ENCODE results near the gene COX10.

DNA sequence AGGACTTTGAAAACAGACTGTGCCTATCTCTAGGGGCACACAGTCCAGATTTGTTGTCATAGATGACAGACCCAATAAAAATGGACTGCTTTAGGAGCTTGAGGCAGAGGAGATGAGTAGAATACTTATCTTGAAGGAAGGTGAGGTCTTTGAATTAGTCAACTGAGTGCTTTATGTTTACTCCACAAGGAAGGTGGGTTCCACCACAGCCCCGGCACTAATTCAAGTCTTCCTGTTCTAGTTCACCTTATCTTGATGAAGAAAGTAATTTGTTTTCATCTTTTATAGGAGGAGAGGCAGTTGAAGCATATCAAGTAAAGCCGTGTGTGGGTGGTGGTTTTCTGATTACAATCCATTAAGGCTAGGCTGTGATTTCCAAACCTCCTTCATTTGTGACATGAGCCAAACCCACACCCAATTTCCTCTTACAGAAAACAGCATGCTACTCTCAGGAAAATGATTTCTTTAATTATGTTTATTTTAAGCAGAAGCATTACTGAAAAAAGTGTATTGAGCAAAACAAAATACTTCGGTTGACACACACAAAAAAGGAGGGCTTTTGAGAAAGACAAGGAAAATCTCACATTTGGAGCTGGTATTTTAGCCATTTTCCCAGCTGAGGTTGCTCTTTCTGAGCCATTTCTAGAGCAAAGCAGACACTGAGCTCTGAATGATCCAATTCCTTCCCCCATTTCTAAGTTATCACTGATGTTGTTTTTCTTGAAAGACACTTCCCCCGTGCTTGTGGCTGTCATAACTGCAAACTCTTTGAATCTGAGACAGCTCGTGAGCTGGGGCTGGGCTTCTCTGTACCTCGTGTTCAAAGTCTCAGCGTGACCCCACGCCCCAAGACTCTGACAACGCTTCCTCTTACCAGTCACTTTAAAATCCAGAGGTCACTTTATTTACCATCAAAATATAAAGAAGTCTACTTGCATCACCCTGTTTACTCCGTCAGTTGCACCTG is 132.0 kb downstream of the COX10 start:
- TF ChIP-seq, protein P1, sequence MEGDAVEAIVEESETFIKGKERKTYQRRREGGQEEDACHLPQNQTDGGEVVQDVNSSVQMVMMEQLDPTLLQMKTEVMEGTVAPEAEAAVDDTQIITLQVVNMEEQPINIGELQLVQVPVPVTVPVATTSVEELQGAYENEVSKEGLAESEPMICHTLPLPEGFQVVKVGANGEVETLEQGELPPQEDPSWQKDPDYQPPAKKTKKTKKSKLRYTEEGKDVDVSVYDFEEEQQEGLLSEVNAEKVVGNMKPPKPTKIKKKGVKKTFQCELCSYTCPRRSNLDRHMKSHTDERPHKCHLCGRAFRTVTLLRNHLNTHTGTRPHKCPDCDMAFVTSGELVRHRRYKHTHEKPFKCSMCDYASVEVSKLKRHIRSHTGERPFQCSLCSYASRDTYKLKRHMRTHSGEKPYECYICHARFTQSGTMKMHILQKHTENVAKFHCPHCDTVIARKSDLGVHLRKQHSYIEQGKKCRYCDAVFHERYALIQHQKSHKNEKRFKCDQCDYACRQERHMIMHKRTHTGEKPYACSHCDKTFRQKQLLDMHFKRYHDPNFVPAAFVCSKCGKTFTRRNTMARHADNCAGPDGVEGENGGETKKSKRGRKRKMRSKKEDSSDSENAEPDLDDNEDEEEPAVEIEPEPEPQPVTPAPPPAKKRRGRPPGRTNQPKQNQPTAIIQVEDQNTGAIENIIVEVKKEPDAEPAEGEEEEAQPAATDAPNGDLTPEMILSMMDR (conservative IDR thresholded peaks at IDR 0.05 in 1 of 2, IDR thresholded peaks at IDR 0.05 in 1 of 2; ENCODE audit: extremely low read depth in 1 of 2, insufficient read depth in 1 of 2, low read depth in 1 of 2, low read length in 2 of 2), result no peak
- no peak for TF ChIP-seq EZH2 (IDR thresholded peaks at IDR 0.05; ENCODE audit: borderline replicate concordance, low read length)
